Hindlimb muscle (tissue), 1 donor: ENCODE measurements around the gene ABCB9. TPM values are rescaled to one million over a fixed set of nuclear protein-coding genes. Genes with fewer than 3 reads are reported as not detected.

Source experiments
- DNase-seq: peaks from one replicate; pipeline ENCODE4 v3.0.0-alpha.2; 2013
- polyA plus RNA-seq: library from polyadenylated mRNA; unstranded; fragments of 120-200 nt; gene quantifications from one replicate; pipeline ENCODE4 v1.2.1, GENCODE V29; 2013; ENCODE audit not compliant: insufficient read length

Gene ABCB9
- polyA plus RNA-seq, 1 donor = 4.3 TPM

DNA sequence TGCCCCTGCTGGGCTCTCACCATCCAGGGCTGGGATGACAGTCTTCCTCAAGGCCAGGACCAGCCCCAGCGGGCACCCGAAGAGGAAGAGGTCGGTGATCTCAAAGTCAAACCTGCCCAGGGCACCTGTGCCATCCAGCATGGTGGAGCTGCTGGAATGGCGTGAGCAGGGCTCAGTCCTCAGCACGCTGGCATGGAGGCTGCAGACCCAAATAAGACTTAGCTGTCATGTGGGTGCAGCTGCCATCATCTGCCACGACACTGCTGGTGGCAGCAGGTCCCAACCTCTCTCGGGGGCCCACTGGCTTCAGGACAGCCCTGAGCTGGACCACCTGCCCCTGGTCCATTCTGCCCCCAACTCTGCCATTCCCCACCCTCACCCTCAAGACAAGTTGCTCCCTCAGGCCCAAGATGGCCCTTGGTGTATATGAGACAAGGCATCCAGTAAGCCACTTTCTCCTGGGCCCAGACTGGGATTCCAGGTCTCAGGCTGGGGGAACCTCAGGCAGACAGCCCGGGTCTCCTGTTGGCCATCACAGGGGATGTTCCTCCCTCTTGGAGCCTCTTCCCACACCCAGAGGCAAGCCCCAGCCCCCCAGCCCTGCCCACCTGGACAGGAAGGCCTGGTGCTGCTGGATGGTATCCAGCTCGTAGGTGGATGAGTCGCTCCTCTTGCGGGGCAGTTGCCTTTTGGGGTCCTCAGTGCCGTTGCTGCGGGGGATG lies 28.7 kb upstream of the ABCB9 start:
- no peak for DNase-seq

DNA sequence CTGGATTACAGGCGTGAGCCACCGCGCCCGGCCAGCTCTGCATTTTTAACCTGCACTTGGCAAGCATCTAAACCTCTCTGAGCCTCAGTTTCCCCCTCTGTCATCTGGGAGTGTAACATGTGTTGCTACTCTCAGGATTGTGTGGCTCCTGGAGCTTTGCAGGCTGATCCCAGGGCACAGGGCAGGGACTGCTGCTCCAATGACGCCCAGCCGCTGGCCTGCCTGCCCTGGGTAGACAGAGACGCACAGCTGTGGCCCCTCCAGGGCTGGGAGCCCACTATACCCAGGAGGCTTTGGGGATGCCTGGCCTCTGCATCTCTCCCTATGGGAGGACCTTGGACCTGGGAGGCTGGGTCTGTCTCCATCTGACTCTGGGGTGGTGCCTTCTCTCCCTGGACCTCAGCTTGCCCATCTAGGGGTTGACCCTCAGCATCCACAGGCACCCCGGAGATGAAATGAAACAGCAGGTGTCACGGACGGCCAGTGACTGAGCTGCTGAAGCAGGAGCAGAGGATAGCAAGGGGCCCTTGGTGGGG lies 27.9 kb upstream of the ABCB9 start:
- no peak for DNase-seq

DNA sequence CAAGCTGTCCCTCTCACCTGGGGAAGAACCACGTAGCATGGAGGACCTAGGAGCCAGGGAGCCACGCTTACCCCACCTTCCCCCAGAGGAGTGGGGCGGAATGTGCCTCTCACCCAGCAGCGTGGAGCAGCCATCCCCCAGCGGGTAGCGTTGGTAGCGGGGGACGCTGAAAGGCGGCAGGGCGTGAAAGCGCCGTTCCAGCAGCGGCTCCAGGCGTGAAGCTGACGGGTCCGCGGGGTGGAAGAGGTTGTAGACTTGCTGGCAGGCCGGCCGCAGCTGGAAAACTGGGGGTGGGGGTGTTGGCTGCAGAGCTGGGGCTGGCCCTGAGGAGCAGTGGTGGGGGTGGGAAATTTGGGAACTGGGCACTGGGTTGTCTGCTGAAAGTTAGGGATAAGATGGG lies 26.1 kb upstream of the ABCB9 start:
- no peak for DNase-seq

DNA sequence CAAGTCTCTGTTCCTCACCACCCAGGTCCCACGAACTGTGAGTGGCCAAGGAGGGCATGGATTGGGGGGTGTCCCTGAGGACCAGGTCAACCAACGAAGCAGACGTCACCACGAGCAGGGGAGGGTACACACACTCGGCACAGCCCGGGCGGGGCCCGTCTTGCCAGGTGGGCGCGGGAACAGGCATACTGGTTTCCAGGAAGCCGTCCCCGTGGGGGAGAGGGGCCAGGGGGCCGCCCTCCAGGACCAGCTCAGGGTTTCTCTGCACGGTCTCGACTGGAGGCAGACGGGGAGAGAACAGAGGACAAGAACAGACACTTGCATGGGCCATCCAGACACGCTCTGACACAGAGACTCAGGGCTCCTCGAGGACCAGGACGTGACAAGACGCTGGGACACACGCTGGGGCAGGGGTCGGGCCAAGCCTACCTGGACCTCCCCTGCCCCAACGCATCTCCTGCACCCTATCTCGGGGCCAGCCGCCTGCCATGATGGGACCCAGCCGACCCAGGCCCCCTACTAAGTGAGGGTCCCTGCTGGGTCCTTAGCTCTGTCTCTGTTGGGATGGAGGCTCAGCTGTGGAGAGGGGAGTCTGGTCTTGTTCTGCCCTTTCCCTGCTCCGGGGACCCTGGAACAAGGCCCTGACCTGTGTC lies 25.5 kb upstream of the ABCB9 start:
- no peak for DNase-seq

GRCh38 chr12:122990961-122991622 lies 24.8 kb upstream of the ABCB9 start:
- DNase-seq = no peak

- no peak for DNase-seq
These were observed 24.3 kb upstream of the ABCB9 start for GRCh38 chr12:122990561-122990960.

GRCh38 chr12:122989874-122990419 lies 23.7 kb upstream of the ABCB9 start:
- no peak for DNase-seq

- DNase-seq = no peak
These were observed 23.1 kb upstream of the ABCB9 start for GRCh38 chr12:122989225-122989839.

DNA sequence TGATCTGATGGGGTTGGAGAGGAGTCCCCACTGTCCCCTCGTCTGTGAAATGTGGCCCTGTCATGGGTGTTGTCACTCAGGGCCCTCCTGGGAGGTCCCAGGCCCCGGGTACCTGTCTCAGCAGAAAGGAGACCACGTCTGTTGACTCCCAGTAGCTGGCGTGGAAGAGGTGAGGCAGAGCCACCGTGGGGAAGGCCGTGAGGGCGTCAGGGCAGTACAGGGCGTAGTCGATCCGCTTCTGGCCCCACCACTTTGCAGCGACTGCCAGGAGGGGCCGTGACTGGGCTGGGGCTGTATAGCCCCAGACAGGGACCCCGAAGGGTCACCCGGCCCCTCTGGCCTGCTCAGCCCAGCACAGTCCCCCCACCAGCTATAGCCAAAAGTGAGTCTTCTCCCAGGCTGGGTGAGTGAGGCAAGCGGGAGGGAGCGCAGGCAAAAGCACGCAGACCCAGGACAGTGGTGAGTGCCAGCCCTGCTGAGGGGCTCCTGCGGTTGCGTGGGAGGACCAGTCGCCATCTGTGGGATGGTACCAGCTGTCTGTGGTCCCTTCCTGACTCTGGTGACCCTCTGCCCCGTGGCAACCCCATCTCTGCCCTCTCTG lies 22.4 kb upstream of the ABCB9 start:
- no peak for DNase-seq

DNA sequence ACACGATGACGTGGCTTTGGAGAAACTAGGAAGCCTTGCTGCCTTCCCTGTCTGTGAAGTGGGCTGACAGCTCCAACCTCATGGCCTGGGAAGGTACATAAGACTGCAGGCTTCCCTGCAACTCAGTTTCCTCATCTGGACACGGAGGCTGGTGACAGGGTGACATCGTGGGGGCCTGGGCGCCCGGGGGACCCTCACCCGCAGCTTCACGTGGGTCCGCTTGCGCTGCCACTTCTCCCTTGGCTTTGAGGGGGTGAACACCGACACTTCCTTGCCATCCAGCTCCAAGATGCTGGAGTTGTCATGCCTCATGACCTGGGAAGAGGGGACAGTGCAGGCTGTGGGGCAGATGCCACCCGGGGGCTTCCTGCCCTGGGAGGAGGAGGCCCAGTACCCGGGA lies 21.8 kb upstream of the ABCB9 start:
- no peak for DNase-seq

DNA sequence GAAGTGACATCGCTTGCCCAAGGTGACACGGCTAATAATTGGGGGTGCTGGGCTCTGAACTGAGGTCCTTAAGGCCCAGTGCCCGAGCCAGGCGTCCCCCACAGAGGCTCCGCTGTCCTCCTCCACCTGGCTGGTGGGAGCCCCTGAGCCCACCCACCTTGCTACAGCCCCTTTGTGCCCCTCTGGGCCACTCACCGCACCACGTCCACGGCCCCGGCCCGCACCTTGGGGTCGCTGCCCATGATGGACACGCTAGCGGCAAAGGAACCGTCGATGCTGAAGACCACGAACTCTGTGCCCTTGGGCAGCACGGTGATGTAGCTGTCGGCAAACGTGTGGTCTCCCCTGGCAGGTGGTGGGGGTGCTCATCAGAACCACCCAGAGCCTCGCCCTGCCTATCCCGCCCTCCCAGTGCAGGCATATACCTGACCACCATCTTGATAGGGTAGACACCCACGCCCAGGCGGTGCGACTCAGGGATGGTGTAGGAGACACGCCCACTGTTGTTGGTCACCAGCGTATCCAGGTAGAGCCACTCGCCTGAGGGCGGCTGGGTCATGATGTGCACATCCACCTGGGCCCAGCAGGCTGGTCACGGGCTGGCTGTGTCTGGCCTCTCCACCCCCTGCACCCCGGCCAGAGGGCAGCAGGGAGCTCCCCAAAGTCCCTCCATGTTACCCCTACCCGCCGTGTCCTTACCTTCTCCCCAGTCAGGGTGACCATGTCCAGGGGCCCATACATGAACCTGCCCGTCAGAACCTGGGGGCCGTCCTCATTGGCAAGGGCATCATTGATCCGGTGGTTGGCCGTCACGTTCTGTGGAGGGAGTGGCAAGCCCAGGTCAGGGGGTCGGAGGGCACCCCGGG lies 21.1 kb upstream of the ABCB9 start:
- DNase-seq = no peak

GRCh38 chr12:122986258-122986871 lies 20.1 kb upstream of the ABCB9 start:
- DNase-seq = no peak

DNA sequence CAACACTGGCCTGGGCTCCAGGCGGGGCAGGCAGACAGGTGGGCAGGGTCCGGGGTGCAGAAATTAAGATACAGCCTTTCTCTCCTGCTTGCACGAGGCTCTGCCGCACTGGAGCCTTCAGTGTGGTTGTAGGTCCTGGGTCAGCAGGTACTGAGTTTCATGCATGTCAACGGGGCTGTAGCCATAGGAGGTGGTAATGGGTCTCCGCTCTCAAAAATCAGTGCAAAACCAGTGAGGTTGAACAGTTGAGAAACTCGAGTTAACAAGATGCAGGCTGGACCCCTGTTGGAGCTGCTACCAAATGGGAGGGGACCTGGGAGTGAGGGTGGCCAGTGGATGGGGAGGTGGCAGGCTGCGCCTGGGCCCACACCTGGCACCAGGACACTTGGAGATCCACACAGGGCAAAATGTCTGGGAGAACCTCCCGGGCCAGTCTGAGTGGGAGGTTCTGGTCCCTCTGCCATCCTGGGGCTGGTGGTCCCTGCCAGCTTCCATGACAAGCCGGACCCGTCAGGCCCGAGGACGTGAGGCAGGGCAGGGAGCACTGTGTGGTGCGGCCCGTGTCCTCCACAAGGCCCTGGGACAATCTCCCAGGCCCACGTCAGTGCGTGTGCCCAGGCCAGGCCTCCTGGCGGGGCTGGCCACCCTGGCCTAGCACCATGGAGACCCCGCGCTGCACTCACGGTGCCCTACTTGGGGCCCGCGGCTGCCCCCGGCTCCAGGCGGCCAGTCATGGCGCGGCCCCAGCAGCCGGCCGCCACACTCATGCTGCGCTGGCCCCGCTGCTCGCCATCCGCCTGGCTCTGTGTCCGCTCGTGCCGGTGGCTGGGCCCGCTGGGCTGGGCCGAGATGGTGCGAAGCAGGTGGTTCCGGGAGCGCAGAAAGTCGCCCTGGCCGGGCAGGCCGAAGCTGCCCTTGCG lies 19.3 kb upstream of the ABCB9 start:
- no peak for DNase-seq

GRCh38 chr12:122984612-122985337 lies 18.5 kb upstream of the ABCB9 start:
- no peak for DNase-seq

DNA sequence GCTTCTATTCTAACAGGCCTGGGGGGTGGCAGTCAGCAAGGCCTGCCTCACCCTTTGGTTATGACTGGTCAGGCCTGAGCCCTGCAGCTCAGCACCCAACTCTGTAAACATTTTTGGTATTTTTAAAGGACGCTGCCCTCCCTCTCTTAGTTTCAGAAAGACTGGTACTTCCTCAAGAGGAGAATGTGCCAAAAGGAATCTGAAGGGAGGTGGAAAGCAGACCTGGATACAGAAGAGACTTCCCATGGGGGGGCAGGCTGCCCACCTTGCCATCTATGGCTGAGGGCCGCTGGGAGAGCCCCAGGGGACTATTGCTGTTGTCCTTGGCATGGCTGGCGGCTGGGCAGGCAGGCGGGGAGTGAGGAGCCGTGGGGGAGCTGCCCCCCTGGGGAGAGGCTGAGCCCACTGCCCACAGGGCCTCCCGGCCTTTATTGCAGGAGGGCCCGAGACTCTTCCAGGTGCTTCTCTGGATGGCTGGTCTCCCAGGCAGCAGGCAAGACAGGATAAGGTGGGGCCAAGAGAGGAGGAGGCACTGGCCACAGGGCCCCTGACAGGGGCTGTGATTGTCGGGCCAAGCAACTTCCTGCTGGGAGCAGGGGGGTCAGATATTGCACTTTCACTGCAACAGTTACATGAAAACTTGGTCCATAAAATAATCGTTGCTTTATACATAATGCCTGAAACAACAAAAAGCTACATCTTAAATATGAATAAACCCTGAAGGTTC lies 17.7 kb upstream of the ABCB9 start:
- no peak for DNase-seq

DNA sequence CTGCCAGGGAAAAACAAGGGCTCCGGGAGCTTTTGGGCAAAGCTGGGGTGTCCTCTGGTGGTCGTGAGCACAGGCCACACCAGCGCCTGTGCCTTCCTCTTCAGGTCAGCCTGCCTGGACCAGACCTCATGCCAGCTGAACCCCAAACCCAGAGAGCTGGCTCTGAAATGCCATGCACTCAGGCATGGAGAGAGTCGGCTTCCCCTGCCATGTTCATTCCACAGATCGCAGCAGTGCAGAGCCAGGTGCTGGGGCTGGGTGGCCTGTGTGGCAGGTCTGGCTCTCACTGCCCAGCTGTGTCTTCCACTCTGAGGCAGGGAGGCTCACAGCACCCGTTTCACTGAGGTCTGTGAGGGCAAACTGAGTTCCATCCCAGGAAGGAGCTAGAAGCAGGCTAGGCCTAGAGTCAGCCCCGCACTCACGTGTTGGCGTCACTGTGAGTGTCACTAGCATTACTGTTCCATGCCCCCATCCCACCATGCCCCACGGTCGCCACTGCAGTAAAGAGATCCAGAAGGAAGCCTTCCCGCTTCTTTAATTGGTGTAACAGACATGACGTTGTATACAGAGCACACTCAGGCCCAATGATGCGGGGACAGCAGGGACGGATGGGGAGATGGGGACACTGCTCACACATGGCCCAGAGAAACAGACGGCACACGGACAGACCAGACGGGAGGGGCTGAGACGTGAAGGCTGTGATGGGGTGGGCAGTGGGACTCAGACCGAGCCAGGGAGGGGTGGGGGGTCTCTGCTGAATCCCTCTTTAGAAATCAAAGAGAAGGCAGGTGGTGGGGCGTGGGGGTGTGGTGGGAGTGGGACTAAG lies 16.9 kb upstream of the ABCB9 start:
- DNase-seq = no peak

DNA sequence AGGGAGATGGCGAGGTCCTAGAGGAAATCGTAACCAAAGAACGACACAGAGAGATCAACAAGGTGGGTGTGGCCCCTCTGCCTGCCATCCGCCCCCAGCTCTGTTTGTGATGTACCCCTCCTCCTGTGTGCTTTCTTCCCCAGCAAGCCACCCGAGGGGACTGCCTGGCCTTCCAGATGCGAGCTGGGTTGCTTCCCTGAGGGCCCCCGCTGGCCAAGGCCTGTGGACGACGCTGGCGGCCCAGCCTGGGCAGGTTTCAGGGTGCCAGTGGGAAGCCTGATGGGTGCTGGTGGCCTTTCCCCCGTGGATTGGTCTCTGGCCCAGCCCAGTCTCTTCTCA lies 16.2 kb upstream of the ABCB9 start:
- DNase-seq = no peak
